ENCODE data around the gene SIX2.

Gene SIX2

GRCh38 chr2:44981714-44982108 is 27.5 kb downstream of the SIX2 start:
- in situ Hi-C loops (cut with HindIII; ENCODE audit: low pct_unique_long_range_greater_than_20kb, low sequenced_read_pairs): no loop called here

GRCh38 chr2:44980751-44981713 is 28.2 kb downstream of the SIX2 start:
- no peak for TF ChIP-seq JUND (IDR thresholded peaks at IDR 0.05; ENCODE audit: low read depth)

More at GRCh38 chr2:44981714-44982108, 27.5 kb downstream of the SIX2 start:
- DNase-seq (ENCODE audit: low read depth in 1 of 2, low spot score in 1 of 2): peak; percentile 48 to 65
- no peak for TF ChIP-seq JUND (IDR thresholded peaks at IDR 0.05; ENCODE audit: low read depth)

GRCh38 chr2:44979581-44979980 is 29.7 kb downstream of the SIX2 start:
- no peak for TF ChIP-seq JUND (IDR thresholded peaks at IDR 0.05; ENCODE audit: low read depth)
- DNase-seq (ENCODE audit: low read depth in 1 of 2, low spot score in 1 of 2): no peak
- in situ Hi-C loops (cut with HindIII; ENCODE audit: low pct_unique_long_range_greater_than_20kb, low sequenced_read_pairs): no loop called here

More at GRCh38 chr2:44980751-44981713, 28.2 kb downstream of the SIX2 start:
- DNase-seq (ENCODE audit: low read depth in 1 of 2, low spot score in 1 of 2): no peak
- in situ Hi-C loops (cut with HindIII; ENCODE audit: low pct_unique_long_range_greater_than_20kb, low sequenced_read_pairs): no loop called here

GRCh38 chr2:44975571-44976450 is 33.4 kb downstream of the SIX2 start:
- in situ Hi-C loops (cut with HindIII; ENCODE audit: low pct_unique_long_range_greater_than_20kb, low sequenced_read_pairs): no loop called here
- DNase-seq (ENCODE audit: low read depth in 1 of 2, low spot score in 1 of 2): no peak
- TF ChIP-seq JUND (IDR thresholded peaks at IDR 0.05; ENCODE audit: low read depth): no peak

GRCh38 chr2:44974064-44974715 is 35.1 kb downstream of the SIX2 start:
- in situ Hi-C loops (cut with HindIII; ENCODE audit: low pct_unique_long_range_greater_than_20kb, low sequenced_read_pairs): no loop called here

GRCh38 chr2:44972771-44973535 is 36.3 kb downstream of the SIX2 start:
- in situ Hi-C loops (cut with HindIII; ENCODE audit: low pct_unique_long_range_greater_than_20kb, low sequenced_read_pairs): no loop called here
- no peak for DNase-seq (ENCODE audit: low read depth in 1 of 2, low spot score in 1 of 2)
- TF ChIP-seq JUND (IDR thresholded peaks at IDR 0.05; ENCODE audit: low read depth): no peak

More at GRCh38 chr2:44974064-44974715, 35.1 kb downstream of the SIX2 start:
- DNase-seq (ENCODE audit: low read depth in 1 of 2, low spot score in 1 of 2): peak; percentile 23 to 75
- TF ChIP-seq JUND (IDR thresholded peaks at IDR 0.05; ENCODE audit: low read depth): no peak

GRCh38 chr2:44970846-44971450 is 38.3 kb downstream of the SIX2 start:
- DNase-seq (ENCODE audit: low read depth in 1 of 2, low spot score in 1 of 2): no peak
- no peak for TF ChIP-seq JUND (IDR thresholded peaks at IDR 0.05; ENCODE audit: low read depth)
- in situ Hi-C loops (cut with HindIII; ENCODE audit: low pct_unique_long_range_greater_than_20kb, low sequenced_read_pairs): no loop called here

- DNase-seq (ENCODE audit: low read depth in 1 of 2, low spot score in 1 of 2): no peak
- in situ Hi-C loops (cut with HindIII; ENCODE audit: low pct_unique_long_range_greater_than_20kb, low sequenced_read_pairs): no loop called here
- no peak for TF ChIP-seq JUND (IDR thresholded peaks at IDR 0.05; ENCODE audit: low read depth)
These were observed 39.3 kb downstream of the SIX2 start for GRCh38 chr2:44969936-44970335.

- in situ Hi-C loops (cut with HindIII; ENCODE audit: low pct_unique_long_range_greater_than_20kb, low sequenced_read_pairs): no loop called here
- no peak for TF ChIP-seq JUND (IDR thresholded peaks at IDR 0.05; ENCODE audit: low read depth)
- DNase-seq (ENCODE audit: low read depth in 1 of 2, low spot score in 1 of 2): no peak
These were observed 41.4 kb downstream of the SIX2 start for GRCh38 chr2:44967727-44968432.

GRCh38 chr2:44967056-44967455 is 42.2 kb downstream of the SIX2 start:
- no peak for DNase-seq (ENCODE audit: low read depth in 1 of 2, low spot score in 1 of 2)
- TF ChIP-seq JUND (IDR thresholded peaks at IDR 0.05; ENCODE audit: low read depth): no peak
- in situ Hi-C loops (cut with HindIII; ENCODE audit: low pct_unique_long_range_greater_than_20kb, low sequenced_read_pairs): no loop called here

- in situ Hi-C loops (cut with HindIII; ENCODE audit: low pct_unique_long_range_greater_than_20kb, low sequenced_read_pairs): no loop called here
- TF ChIP-seq JUND (IDR thresholded peaks at IDR 0.05; ENCODE audit: low read depth): no peak
- no peak for DNase-seq (ENCODE audit: low read depth in 1 of 2, low spot score in 1 of 2)
These were observed 43.6 kb downstream of the SIX2 start for GRCh38 chr2:44965684-44966083.

All from T47D (cell line).